Activated CD4-positive, alpha-beta memory T cell treated with anti-CD3 and anti-CD28 coated beads for 36 hours (primary cell): ENCODE measurements around the gene KRI1. TPM values are rescaled to one million over a fixed set of nuclear protein-coding genes. Genes with fewer than 3 reads are reported as not detected.
A peak's percentile ranks its signal among the peaks of the same experiment; 100 is the strongest.

ENCODE experiments used
- CTCF ChIA-PET: fragments of 350-600 bp; sonication (Branson Sonifier 250); formaldehyde crosslinking; loops from one replicate; lab custom pipeline; 2021; ENCODE audit warnings: antibody characterized with exemption, inconsistent platforms; lab: Charles Lee
- POLR2A ChIA-PET: fragments of 350-600 bp; sonication (Branson Sonifier 250); formaldehyde crosslinking; loops from one replicate; lab custom pipeline; 2021; ENCODE audit warnings: antibody characterized with exemption; lab: Charles Lee
- DNase-seq: peaks from one replicate; pipeline ENCODE4 v3.0.0-alpha.2; 2020
- H3K27ac Mint-ChIP-seq: one replicate; pipeline ENCODE4 v1.8.0; 2021; ENCODE audit warnings: mixed read lengths
- H3K27me3 Mint-ChIP-seq: one replicate; pipeline ENCODE4 v1.8.0; 2021; ENCODE audit warnings: mixed read lengths
- H3K36me3 Mint-ChIP-seq: one replicate; pipeline ENCODE4 v1.8.0; 2021; ENCODE audit warnings: mixed read lengths
- H3K4me1 Mint-ChIP-seq: one replicate; pipeline ENCODE4 v1.8.0; 2021; ENCODE audit warnings: low read depth, mixed read lengths
- H3K4me3 Mint-ChIP-seq: one replicate; pipeline ENCODE4 v1.8.0; 2021; ENCODE audit warnings: mild to moderate bottlenecking, mixed read lengths
- H3K9me3 Mint-ChIP-seq: one replicate; pipeline ENCODE4 v1.8.0; 2021; ENCODE audit warnings: mixed read lengths
- intact Hi-C: fragments of 100-400 bp; cut with micrococcal nuclease; formaldehyde crosslinking; loops from one replicate; pipeline ENCODE4 v1.15.1; 2023
- total RNA-seq, 2 experiments: library from RNA; stranded (reverse); gene quantifications; one replicate each; pipeline ENCODE4 v1.2.3, GENCODE V29; 2021

KRI1 gene
- total RNA-seq, 2 experiments from 2014 or later = 46.2 to 52.3 TPM

GRCh38 chr19:10517361-10517759, 48.5 kb downstream of the KRI1 start, which contains the start of gene S1PR5:
Gene S1PR5, minus strand, starts transcription at chr19:10517447. Its CDS starts 2,436 bp downstream, at chr19:10515011.
- H3K27ac Mint-ChIP-seq = peak within 1 kb of the TSS; percentile 6
- H3K36me3 Mint-ChIP-seq = no peaks in the 10 kb centered on the region
- H3K4me3 Mint-ChIP-seq = peak within 1 kb of the TSS; percentile 27
- no peaks in the 10 kb centered on the region for H3K9me3 Mint-ChIP-seq
- peaks cover 53% of the 10 kb centered on the region for H3K27me3 Mint-ChIP-seq
- no peak for DNase-seq
- CTCF ChIA-PET = interaction anchor here (1.3 to 2.6 kb wide), 4 partner anchors 9 to 200 kb away, joined by 3 to 8 read pairs (median 5); partner anchors contain the start of gene DNM2
- POLR2A ChIA-PET = no interaction called here
- intact Hi-C loops = no loop called here
- peaks cover 22% of the 10 kb centered on the region for H3K4me1 Mint-ChIP-seq

GRCh38 chr19:10516671-10517286, 49.0 kb downstream of the KRI1 start:
- CTCF ChIA-PET = interaction anchor here (0.7 to 2.6 kb wide), 6 partner anchors 9 to 183 kb away, joined by 3 to 8 read pairs (median 5); no protein-coding TSS in a partner anchor
- DNase-seq = no peak
- H3K36me3 Mint-ChIP-seq = no peaks in the 10 kb centered on the region
- H3K4me1 Mint-ChIP-seq = peaks cover 22% of the 10 kb centered on the region
- POLR2A ChIA-PET = no interaction called here
- H3K9me3 Mint-ChIP-seq = no peaks in the 10 kb centered on the region
- H3K4me3 Mint-ChIP-seq = peak overlapping the region; percentile 0
- intact Hi-C loops = no loop called here
- peaks cover 53% of the 10 kb centered on the region for H3K27me3 Mint-ChIP-seq
- peak overlapping the region; percentile 6 for H3K27ac Mint-ChIP-seq

DNA sequence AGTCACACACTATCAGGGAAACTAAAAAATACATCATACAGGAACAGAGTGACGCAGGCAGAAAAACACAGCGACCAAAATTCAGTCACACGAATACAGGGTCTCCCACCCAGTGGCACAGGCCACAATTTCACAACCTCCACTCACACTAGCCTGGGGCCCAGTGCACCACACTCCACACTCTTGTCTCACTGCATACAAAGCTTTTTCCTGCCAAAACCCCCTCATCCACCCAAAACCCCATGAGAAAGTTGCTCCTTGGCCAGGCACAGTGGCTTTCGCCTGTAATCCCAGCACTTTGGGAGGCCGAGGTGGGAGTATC, 49.8 kb downstream of the KRI1 start:
- no peaks in the 10 kb centered on the region for H3K36me3 Mint-ChIP-seq
- CTCF ChIA-PET = interaction anchor here (0.7 to 2.6 kb wide), 4 partner anchors 8 to 100 kb away, joined by 3 to 8 read pairs (median 4); no protein-coding TSS in a partner anchor
- H3K9me3 Mint-ChIP-seq = no peaks in the 10 kb centered on the region
- no peak overlapping the region for H3K27ac Mint-ChIP-seq
- no peak overlapping the region for H3K4me3 Mint-ChIP-seq
- intact Hi-C loops = no loop called here
- DNase-seq = no peak
- H3K27me3 Mint-ChIP-seq = peaks cover 55% of the 10 kb centered on the region
- H3K4me1 Mint-ChIP-seq = peaks cover 22% of the 10 kb centered on the region
- POLR2A ChIA-PET = interaction anchor here (0.7 kb wide), 1 partner anchor 218 kb away, joined by 3 read pairs; no protein-coding TSS in a partner anchor

DNA sequence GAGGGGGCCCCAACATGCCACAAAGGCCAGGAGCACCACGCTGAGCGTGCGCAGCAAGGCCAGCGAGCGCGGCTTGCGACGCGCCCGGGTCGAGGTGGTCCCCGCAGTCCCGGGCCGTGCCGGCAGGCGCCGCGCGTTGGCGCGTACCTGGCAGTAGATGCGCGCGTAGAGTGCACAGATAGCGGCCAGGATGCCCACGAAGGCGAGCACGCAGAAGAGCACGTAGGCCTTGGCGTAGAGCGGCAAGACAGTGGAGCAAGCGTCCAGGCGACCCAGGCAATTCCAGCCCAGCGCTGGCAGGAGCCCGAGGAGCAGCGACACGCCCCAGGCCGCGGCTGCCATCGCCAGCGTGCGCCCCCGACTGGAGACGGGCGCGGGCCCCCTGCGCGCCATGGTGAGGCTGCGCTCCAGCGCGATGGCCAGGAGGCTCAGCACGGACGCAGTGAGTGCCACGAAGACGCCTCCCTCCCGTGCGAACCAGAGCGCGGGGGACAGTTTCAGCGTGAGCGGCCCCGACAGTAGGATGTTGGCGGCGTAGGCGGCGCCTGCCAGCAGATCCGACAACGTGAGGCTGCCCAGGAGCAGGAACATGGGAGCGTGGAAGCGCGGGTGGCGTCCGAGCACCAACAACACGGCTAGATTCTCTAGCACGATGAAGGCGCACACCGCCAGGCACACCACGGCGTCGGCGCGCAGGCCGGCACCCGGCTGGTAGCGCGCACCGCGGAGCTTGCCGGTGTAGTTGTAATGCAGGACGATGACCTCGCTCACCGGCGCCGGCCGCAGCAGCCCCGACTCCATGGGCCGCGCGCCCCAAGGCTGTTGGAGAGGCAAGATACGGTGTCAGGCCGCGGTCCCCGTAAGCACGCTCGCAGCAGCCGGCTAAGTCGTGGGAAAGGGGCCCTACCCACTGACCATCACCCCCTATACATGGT, 51.3 kb downstream of the KRI1 start:
- ChIA-PET CTCF (interaction anchor here (2.7 kb wide), 1 partner anchor 185 kb away, joined by 13 read pairs; no protein-coding TSS in a partner anchor), POLR2A (no interaction called here)
- H3K4me3 Mint-ChIP-seq = no peak overlapping the region
- no peaks in the 10 kb centered on the region for H3K36me3 Mint-ChIP-seq
- H3K27me3 Mint-ChIP-seq = peaks cover 51% of the 10 kb centered on the region
- peaks cover 25% of the 10 kb centered on the region for H3K4me1 Mint-ChIP-seq
- no peak overlapping the region for H3K27ac Mint-ChIP-seq
- intact Hi-C loops = no loop called here
- H3K9me3 Mint-ChIP-seq = no peaks in the 10 kb centered on the region
- peak; percentile 43 for DNase-seq

- ChIA-PET CTCF (interaction anchor here (0.6 to 2.7 kb wide), 3 partner anchors 12 to 187 kb away, joined by 3 to 13 read pairs (median 3); no protein-coding TSS in a partner anchor), POLR2A (no interaction called here)
- Mint-ChIP-seq H3K27ac (no peak overlapping the region), H3K27me3 (peaks cover 38% of the 10 kb centered on the region), H3K4me1 (peaks cover 19% of the 10 kb centered on the region), H3K9me3 (no peaks in the 10 kb centered on the region), H3K4me3 (no peak overlapping the region), H3K36me3 (no peaks in the 10 kb centered on the region)
- intact Hi-C loops = no loop called here
- DNase-seq = no peak
These were observed 52.6 kb downstream of the KRI1 start for GRCh38 chr19:10513223-10513622.

- no peaks in the 10 kb centered on the region for H3K9me3 Mint-ChIP-seq
- peaks cover 15% of the 10 kb centered on the region for H3K4me1 Mint-ChIP-seq
- H3K36me3 Mint-ChIP-seq = no peaks in the 10 kb centered on the region
- no peak overlapping the region for H3K27ac Mint-ChIP-seq
- no peak overlapping the region for H3K4me3 Mint-ChIP-seq
- H3K27me3 Mint-ChIP-seq = peaks cover 23% of the 10 kb centered on the region
- DNase-seq = peak; percentile 72
- CTCF ChIA-PET = interaction anchor here (1.0 to 3.4 kb wide), 7 partner anchors 11 to 230 kb away, joined by 3 to 21 read pairs (median 4); no protein-coding TSS in a partner anchor
- POLR2A ChIA-PET = no interaction called here
- intact Hi-C loops = no loop called here
These were observed 55.5 kb downstream of the KRI1 start for GRCh38 chr19:10510301-10510802.

GRCh38 chr19:10508707-10509106, 57.1 kb downstream of the KRI1 start:
- peak; percentile 73 for DNase-seq
- H3K4me1 Mint-ChIP-seq = peaks cover 14% of the 10 kb centered on the region
- no peaks in the 10 kb centered on the region for H3K36me3 Mint-ChIP-seq
- intact Hi-C loops = loop anchor here (5.0 kb wide), 2 partner anchors 34 to 189 kb away; partner anchors contain the start of gene ATG4D
- H3K27me3 Mint-ChIP-seq = peaks cover 10% of the 10 kb centered on the region
- H3K27ac Mint-ChIP-seq = peak overlapping the region; percentile 14
- CTCF ChIA-PET = interaction anchor here (0.6 to 3.0 kb wide), 12 partner anchors 8 to 191 kb away, joined by 3 to 21 read pairs (median 4); partner anchors contain the start of gene S1PR5
- POLR2A ChIA-PET = interaction anchor here (1.5 to 1.9 kb wide), 2 partner anchors 35 to 83 kb away, joined by 3 to 4 read pairs; partner anchors contain the start of gene ATG4D
- H3K4me3 Mint-ChIP-seq = peak overlapping the region; percentile 13
- H3K9me3 Mint-ChIP-seq = no peaks in the 10 kb centered on the region

DNA sequence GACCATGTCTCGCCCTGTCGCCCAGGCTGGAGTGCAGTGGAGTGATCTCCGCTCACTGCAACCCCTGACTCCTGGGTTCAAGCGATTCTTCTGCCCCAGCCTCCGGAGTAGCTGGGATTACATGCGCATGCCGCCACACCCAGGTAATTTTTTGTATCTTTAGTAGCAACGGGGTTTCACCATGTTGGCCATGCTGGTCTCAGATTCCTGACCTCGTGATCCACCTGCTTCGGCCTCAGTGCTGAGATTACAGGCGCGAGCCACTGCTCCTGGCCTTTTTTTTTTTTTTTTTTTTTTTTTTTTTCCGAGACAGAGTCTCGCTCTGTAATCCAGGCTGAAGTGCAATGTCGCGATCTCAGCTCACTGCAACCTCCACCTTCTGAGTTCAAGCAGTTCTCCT, 57.8 kb downstream of the KRI1 start:
- Mint-ChIP-seq H3K36me3 (peaks cover 1% of the 10 kb centered on the region), H3K4me1 (peaks cover 17% of the 10 kb centered on the region), H3K27me3 (peaks cover 4% of the 10 kb centered on the region), H3K27ac (no peak overlapping the region), H3K9me3 (no peaks in the 10 kb centered on the region), H3K4me3 (no peak overlapping the region)
- ChIA-PET CTCF (interaction anchor here (0.9 to 3.0 kb wide), 11 partner anchors 9 to 191 kb away, joined by 3 to 21 read pairs (median 4); partner anchors contain the start of gene S1PR5), POLR2A (interaction anchor here (1.5 to 1.9 kb wide), 2 partner anchors 35 to 82 kb away, joined by 3 to 4 read pairs; partner anchors contain the start of gene ATG4D)
- no peak for DNase-seq
- intact Hi-C loops = loop anchor here (5.0 kb wide), 2 partner anchors 34 to 189 kb away; partner anchors contain the start of gene ATG4D

DNA sequence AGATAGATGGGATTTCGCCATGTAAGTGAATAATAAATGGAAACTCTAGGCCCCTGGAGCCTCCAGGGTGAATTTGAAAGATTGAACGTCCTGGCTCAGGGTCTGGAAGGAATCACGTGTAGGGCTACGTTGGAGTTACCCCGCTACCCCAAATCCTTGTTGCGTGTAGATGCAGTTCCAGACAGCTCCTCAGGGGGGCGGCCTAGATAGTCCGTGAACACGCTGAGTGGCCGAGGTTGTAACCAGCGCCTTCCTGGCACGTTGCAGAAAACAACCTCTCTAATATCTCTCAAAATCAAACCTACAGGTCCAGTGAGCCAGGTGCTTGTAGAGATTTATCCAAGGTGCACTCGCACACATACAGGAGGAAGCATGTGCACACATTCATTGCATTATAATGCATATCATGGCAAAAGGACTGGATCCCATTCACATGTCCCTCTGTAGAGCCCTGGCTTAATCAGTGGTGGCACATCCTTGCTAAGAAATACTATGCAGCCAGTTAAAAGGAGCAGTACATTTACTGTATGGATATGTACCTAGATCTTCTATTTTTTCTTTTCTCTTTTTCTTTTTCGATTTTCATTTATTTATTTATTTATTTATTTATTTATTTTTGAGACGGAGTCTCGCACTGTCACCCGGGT, 60.1 kb downstream of the KRI1 start:
- no peak overlapping the region for H3K4me3 Mint-ChIP-seq
- CTCF ChIA-PET = interaction anchor here (0.7 to 2.1 kb wide), 13 partner anchors 9 to 140 kb away, joined by 3 to 10 read pairs (median 6); partner anchors contain the start of genes CDC37 and S1PR5
- H3K27me3 Mint-ChIP-seq = no peaks in the 10 kb centered on the region
- DNase-seq = peak; percentile 90
- peaks cover 24% of the 10 kb centered on the region for H3K4me1 Mint-ChIP-seq
- H3K9me3 Mint-ChIP-seq = no peaks in the 10 kb centered on the region
- peaks cover 5% of the 10 kb centered on the region for H3K36me3 Mint-ChIP-seq
- intact Hi-C loops = loop anchor here (1.0 to 5.0 kb wide), 3 partner anchors 37 to 192 kb away; partner anchors contain the start of gene ATG4D
- POLR2A ChIA-PET = interaction anchor here (0.6 kb wide), 1 partner anchor 21 kb away, joined by 3 read pairs; no protein-coding TSS in a partner anchor
- H3K27ac Mint-ChIP-seq = peak overlapping the region; percentile 7
